Stimulated activated CD4-positive, alpha-beta T cell treated with anti-CD3 and anti-CD28 coated beads, Interleukin-12 subunit alpha, Interleukin-12 subunit beta, amount 100 ng/mL, for 4 hours (primary cell): ENCODE measurements around the gene MAP2K1.

Experiments used
- DNase-seq: peaks from one replicate; pipeline ENCODE4 v3.0.0-alpha.2; 2020

MAP2K1 gene

GRCh38 chr15:66394472-66394871 is 7.8 kb downstream of the MAP2K1 start:
- no peak for DNase-seq

- no peak for DNase-seq
Observed at GRCh38 chr15:66394915-66395314, 8.2 kb downstream of the MAP2K1 start.

- no peak for DNase-seq
Observed at GRCh38 chr15:66399276-66399675, 12.6 kb downstream of the MAP2K1 start.

GRCh38 chr15:66400351-66400774 is 13.7 kb downstream of the MAP2K1 start:
- DNase-seq, result no peak

- no peak for DNase-seq
Observed at GRCh38 chr15:66401130-66402021, 14.7 kb downstream of the MAP2K1 start.

GRCh38 chr15:66402761-66403284 is 16.1 kb downstream of the MAP2K1 start:
- no peak for DNase-seq

GRCh38 chr15:66403323-66403722 is 16.6 kb downstream of the MAP2K1 start:
- no peak for DNase-seq

- DNase-seq, result no peak
Observed at GRCh38 chr15:66404122-66404521, 17.4 kb downstream of the MAP2K1 start.

GRCh38 chr15:66404532-66404931 is 17.8 kb downstream of the MAP2K1 start:
- no peak for DNase-seq

GRCh38 chr15:66405007-66405406 is 18.3 kb downstream of the MAP2K1 start:
- no peak for DNase-seq

- no peak for DNase-seq
Observed at GRCh38 chr15:66405615-66406014, 18.9 kb downstream of the MAP2K1 start.

- DNase-seq, result no peak
Observed at GRCh38 chr15:66408254-66408653, 21.5 kb downstream of the MAP2K1 start.

- DNase-seq, result no peak
Observed at GRCh38 chr15:66408675-66409282, 22.1 kb downstream of the MAP2K1 start.

- no peak for DNase-seq
Observed at GRCh38 chr15:66409565-66410108, 22.9 kb downstream of the MAP2K1 start.

GRCh38 chr15:66411190-66411589 is 24.5 kb downstream of the MAP2K1 start:
- no peak for DNase-seq

GRCh38 chr15:66412220-66412619 is 25.5 kb downstream of the MAP2K1 start:
- no peak for DNase-seq

GRCh38 chr15:66413579-66413978 is 26.9 kb downstream of the MAP2K1 start:
- DNase-seq, result no peak

- DNase-seq, result no peak
Observed at GRCh38 chr15:66415360-66415759, 28.6 kb downstream of the MAP2K1 start.

- DNase-seq, result no peak
Observed at GRCh38 chr15:66417736-66418135, 31.0 kb downstream of the MAP2K1 start.

- no peak for DNase-seq
Observed at GRCh38 chr15:66419471-66419870, 32.8 kb downstream of the MAP2K1 start.

- DNase-seq, result no peak
Observed at GRCh38 chr15:66422347-66422746, 35.6 kb downstream of the MAP2K1 start.

GRCh38 chr15:66423149-66423548 is 36.4 kb downstream of the MAP2K1 start:
- DNase-seq, result no peak

GRCh38 chr15:66424963-66425612 is 38.4 kb downstream of the MAP2K1 start:
- no peak for DNase-seq
